ENCODE results near the gene PTHLH. TPM values are rescaled to one million over a fixed set of nuclear protein-coding genes. Genes with fewer than 3 reads are reported as not detected.

Gene PTHLH
- total RNA-seq, 1 donor from 2014 or later = 0.81 TPM

DNA sequence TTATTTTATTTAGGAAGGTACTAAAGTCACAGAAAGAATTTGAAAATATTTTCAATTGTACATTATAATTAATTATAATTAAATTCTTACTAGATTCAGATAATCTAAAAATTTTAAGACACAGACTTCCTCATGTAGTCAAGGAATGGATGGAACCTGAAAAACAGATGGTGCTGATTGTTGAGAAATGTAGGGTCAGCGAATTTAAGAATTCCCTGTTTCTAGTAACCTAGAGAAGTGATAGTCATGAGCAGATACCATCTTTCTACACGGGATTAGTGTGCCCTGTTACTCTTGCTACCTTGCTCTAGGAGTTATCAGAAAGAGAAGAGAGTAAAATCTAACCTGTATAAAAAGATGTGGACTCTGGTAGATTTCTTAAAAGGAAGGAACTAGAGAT is 37.5 kb upstream of the PTHLH start:
- TF ChIP-seq, protein P1, sequence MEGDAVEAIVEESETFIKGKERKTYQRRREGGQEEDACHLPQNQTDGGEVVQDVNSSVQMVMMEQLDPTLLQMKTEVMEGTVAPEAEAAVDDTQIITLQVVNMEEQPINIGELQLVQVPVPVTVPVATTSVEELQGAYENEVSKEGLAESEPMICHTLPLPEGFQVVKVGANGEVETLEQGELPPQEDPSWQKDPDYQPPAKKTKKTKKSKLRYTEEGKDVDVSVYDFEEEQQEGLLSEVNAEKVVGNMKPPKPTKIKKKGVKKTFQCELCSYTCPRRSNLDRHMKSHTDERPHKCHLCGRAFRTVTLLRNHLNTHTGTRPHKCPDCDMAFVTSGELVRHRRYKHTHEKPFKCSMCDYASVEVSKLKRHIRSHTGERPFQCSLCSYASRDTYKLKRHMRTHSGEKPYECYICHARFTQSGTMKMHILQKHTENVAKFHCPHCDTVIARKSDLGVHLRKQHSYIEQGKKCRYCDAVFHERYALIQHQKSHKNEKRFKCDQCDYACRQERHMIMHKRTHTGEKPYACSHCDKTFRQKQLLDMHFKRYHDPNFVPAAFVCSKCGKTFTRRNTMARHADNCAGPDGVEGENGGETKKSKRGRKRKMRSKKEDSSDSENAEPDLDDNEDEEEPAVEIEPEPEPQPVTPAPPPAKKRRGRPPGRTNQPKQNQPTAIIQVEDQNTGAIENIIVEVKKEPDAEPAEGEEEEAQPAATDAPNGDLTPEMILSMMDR (conservative IDR thresholded peaks at IDR 0.05; ENCODE audit: low read depth, low read length) = no peak
- no peak overlapping the region for H3K4me3 ChIP-seq (ENCODE audit: low read depth, low read length)
- DNase-seq (ENCODE audit: low read depth) = no peak

- H3K4me3 ChIP-seq (ENCODE audit: low read depth, low read length) = no peak overlapping the region
- DNase-seq (ENCODE audit: low read depth) = no peak
- TF ChIP-seq, protein P1 (conservative IDR thresholded peaks at IDR 0.05; ENCODE audit: low read depth, low read length) = no peak
Observed at GRCh38 chr12:27999970-28000369, 27.4 kb upstream of the PTHLH start.

- no peak overlapping the region for H3K4me3 ChIP-seq (ENCODE audit: low read depth, low read length)
- no peak for DNase-seq (ENCODE audit: low read depth)
- TF ChIP-seq, protein P1 (conservative IDR thresholded peaks at IDR 0.05; ENCODE audit: low read depth, low read length) = no peak
Observed at GRCh38 chr12:27999521-27999920, 27.0 kb upstream of the PTHLH start.

GRCh38 chr12:27998658-27999057 is 26.1 kb upstream of the PTHLH start:
- H3K4me3 ChIP-seq (ENCODE audit: low read depth, low read length) = no peak overlapping the region
- TF ChIP-seq, protein P1 (conservative IDR thresholded peaks at IDR 0.05; ENCODE audit: low read depth, low read length) = no peak
- DNase-seq (ENCODE audit: low read depth) = no peak

- no peak for DNase-seq (ENCODE audit: low read depth)
- no peak overlapping the region for H3K4me3 ChIP-seq (ENCODE audit: low read depth, low read length)
- TF ChIP-seq, protein P1 (conservative IDR thresholded peaks at IDR 0.05; ENCODE audit: low read depth, low read length) = no peak
Observed at GRCh38 chr12:27998170-27998569, 25.6 kb upstream of the PTHLH start.

DNA sequence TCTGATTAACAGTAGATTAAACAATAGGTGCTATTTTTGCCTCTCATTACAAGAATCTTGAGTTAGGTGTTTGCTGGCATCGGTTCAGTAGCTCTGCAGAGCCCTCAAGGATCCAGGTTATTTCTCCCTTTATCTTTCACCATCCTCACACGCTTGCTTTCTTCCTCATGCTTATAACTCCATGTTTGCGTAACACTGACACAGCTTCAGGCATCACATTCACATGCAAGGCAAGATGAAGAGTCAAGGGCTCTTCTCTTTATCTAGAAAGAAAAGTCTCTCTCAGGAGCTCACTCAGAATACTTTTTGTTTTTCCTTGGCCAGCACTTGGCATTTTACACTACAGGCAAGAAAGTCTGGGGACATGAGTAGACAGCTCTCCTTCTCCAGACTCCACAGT is 24.2 kb upstream of the PTHLH start:
- no peak overlapping the region for H3K4me3 ChIP-seq (ENCODE audit: low read depth, low read length)
- TF ChIP-seq, protein P1 (conservative IDR thresholded peaks at IDR 0.05; ENCODE audit: low read depth, low read length) = no peak
- no peak for DNase-seq (ENCODE audit: low read depth)

- DNase-seq (ENCODE audit: low read depth) = no peak
- TF ChIP-seq, protein P1 (conservative IDR thresholded peaks at IDR 0.05; ENCODE audit: low read depth, low read length) = no peak
- H3K4me3 ChIP-seq (ENCODE audit: low read depth, low read length) = no peak overlapping the region
Observed at GRCh38 chr12:27995406-27995805, 22.9 kb upstream of the PTHLH start.

All from epithelial cell of proximal tubule (primary cell).